Fibroblast of skin of right biceps (primary cell): ENCODE data around the gene NAT14.
A peak's percentile ranks its signal among the peaks of the same experiment; 100 is the strongest.
"Not testable (repeated sequence)": the region's sequence is repeated elsewhere in the genome, so short reads cannot be mapped to it uniquely, and the experiment has no call there.

Experiments
- DNase-seq: peaks from one replicate; pipeline ENCODE4 v3.0.0-alpha.2; 2013

The NAT14 gene

GRCh38 chr19:55487924-55488687, 3.1 kb downstream of the NAT14 start, which contains the start of gene SSC5D:
SSC5D (plus strand) TSS chr19:55488436; CDS start chr19:55488590, 154 bp downstream.
- DNase-seq: peak; percentile 51

GRCh38 chr19:55488986-55489710, 4.2 kb downstream of the NAT14 start:
- DNase-seq: peak; percentile 20

GRCh38 chr19:55489711-55490477, 4.9 kb downstream of the NAT14 start:
- DNase-seq: peak; percentile 25

DNA sequence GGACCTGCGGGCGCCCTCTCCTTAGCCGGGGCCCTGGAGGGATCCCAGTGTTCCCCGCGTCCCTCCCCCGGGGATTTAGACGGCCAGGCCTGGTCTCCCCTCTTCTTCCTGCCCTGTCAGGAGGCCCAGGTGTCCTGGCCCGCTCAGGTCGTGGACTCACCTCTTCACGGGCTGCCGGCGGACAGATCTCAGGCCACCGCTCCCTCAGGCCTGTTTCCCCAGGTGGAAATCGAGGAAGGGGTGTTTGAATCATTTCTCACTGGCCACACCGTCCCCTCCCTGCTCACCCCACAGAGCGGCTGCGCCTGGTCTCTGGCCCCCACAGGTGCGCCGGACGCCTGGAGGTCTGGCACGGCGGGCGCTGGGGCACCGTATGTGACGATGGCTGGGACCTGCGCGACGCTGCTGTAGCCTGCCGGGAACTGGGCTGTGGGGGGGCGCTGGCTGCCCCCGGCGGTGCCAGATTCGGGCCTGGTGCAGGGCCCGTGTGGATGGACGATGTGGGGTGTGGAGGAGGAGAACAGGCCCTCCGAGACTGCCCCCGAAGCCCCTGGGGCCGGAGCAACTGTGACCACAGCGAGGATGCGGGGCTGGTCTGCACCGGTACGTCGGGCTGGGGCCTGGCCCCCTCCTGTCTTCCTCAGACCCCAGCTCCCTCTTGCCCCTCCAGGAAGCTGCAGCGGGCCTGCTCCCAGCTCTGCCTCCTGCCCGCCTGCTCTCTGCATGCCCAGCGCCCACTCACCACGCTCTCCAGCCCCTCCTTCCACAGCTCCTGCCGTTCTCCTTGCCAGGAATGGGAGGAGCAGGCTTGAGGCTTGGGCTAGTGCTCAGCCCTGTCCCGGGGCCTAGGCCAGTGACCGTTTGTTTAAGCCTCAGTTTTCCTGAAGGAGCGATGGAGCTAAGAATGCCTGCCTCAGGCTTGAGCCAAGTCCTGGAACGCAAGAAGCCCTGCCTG, 5.8 kb downstream of the NAT14 start:
- DNase-seq: no peak

DNA sequence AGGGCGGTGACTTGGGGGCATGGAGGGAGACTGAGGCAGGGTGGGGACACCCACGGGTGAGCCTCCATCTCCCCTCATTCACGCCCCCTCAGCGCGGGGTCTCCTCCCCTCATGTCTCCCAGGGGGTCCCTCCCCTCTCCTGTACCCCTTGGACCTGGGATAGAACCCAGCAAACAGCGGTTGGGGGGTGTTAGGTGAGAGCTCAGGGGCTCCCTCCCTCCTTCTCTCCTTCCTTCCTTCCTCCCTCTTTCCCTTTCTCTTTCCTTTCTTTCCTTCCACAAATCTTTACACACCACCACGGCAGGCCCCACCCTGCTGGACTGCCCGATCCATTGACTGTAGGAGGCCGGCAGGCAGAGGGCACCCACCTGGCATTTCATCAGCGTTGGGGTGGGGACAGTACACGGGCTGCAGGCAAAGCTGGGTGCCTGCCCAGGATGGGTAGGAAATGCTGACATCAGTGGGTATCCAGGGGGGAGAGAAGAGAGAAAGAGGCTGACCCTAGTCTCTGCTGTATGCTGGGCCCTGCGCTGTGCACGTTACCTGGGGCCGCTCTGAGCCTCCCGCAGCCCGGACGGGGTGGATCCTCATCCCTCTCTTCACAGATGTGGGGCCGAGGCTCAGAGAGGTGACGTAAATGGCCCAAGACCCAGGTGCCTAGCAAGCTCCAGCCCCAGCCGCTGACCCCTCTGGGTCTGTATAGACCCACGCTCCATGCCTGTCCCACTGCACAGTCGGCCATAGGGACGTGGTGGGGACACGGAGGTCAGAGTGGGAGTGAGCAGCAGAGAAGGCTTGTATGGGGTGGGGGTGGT, 6.8 kb downstream of the NAT14 start:
- no peak for DNase-seq

DNA sequence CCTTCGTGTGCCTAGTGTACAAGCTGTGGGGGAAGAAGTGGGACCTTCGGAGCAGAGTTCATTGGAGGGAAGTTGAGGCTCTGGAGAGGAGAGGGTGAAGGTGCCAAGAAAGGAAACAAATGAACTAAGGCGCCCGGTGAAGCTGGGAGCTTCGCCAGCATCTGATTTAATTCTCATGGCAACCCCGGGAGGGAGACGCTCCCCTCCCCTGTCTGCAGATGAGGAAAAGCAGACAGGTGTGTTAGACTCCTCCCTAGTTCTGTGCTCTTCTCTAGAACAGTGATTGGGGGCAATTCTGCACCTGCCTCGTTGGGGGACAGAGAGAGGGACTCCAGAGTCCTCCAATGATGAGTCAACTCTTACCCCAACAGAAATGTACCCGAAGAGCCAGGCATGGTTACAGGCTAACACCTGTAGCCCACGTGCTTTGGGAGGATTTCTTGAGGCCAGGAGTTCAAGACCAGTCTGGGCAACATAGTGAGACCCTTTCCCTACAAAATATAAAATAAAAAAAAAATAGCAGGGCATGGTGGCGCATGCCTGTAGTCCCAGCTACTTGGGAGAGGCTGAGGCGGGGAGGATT, 7.5 kb downstream of the NAT14 start:
- no peak for DNase-seq

DNA sequence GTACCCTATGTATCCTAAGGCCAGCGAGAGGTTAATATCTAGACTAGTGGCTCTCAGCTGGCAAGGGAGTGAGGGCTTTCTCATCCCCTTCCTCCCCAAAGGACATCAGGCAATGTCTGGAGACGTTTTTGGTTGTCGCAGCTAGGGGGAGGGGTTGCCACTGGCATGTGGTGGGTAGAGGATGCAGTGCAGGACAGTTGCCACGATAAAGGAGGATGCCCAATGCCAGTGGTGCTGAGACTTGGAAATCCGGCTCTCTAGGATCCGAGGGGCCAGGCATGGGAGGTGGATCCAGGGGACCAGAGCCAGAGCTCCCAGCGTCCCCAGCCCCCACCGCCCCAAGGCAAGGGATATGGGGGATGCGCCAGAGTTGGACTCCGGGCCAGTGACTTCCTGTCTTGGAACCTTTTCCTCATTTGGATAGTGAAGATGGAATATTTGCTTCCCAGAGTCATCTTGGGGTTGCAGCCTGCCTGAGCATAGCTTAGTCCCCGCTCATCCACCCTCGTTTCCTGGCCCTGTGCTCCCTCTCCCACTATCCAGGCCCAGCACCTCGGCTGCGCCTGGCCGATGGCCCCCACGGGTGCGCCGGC, 8.2 kb downstream of the NAT14 start:
- DNase-seq: peak; percentile 53

DNA sequence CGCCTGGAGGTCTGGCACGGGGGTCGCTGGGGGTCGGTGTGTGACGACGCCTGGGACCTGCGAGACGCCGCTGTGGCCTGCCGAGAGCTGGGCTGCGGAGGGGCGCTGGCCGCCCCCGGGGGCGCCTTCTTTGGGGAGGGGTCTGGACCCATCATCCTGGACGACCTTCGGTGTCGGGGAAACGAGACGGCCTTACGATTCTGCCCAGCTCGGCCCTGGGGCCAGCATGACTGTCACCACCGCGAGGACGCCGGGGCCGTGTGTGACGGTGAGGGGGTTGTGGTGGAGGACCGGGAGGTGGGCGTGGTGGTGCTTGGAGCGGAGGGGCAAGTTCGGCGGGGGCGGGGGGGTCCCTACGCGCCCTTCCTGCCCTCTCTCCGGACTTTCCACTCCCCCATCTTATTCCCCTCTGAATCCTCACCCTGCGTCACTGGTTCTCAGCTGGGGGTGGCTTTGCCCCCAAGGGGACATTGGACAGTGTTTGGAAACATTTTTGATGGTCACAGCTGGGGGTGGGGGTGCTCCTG, 8.7 kb downstream of the NAT14 start:
- DNase-seq: no peak

GRCh38 chr19:55494172-55494761, 9.3 kb downstream of the NAT14 start:
- DNase-seq: peak; percentile 44

GRCh38 chr19:55495646-55496349, 10.8 kb downstream of the NAT14 start:
- DNase-seq: no peak

DNA sequence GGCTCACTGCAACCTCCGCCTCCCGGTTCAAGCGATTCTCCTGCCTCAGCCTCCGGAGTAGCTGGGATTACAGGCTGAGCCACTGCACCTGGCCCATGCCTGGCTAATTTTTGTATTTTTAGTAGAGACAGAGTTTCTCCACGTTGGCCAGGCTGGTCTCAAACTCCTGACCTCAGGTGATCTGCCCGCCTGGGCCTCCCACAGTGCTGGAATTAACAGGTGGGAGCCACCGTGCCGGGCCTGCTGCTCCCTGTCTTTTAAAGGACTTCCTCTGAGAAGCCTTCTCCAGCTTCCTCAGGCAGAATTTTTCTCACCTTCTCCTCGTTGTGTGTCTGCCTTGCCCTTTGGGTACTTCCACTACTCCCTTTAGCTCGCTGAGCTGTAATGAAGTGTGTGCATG, 11.8 kb downstream of the NAT14 start:
- DNase-seq: not testable (repeated sequence)

GRCh38 chr19:55497763-55498162, 12.8 kb downstream of the NAT14 start:
- no peak for DNase-seq

DNA sequence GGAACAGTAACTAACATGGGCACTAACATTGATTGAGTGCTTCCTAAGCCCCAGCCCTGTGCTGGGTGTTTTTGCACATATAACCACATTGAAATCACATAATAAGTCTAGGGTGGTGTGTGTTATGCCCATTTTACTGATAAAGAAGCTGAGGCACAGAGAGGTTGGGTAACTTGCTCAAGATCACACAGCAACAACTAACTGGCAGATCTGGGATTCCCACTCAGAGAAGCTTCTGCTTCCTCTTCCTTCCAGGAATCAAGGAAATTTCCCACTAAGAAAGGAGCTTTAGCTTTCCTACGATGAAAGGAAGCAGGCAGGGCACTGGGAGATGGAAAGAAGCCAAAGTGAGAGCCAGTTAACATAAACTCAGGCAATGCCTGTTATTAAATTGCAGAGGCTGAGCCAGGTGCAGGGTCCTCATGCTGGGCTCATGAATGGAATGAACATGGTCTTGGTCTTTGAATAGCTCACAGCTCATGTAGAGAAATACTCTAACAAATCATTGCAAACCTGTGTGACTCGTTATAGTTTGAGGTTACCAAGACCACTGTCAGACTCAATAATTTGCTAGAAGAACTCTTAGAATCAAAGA, 13.4 kb downstream of the NAT14 start:
- DNase-seq: no peak

DNA sequence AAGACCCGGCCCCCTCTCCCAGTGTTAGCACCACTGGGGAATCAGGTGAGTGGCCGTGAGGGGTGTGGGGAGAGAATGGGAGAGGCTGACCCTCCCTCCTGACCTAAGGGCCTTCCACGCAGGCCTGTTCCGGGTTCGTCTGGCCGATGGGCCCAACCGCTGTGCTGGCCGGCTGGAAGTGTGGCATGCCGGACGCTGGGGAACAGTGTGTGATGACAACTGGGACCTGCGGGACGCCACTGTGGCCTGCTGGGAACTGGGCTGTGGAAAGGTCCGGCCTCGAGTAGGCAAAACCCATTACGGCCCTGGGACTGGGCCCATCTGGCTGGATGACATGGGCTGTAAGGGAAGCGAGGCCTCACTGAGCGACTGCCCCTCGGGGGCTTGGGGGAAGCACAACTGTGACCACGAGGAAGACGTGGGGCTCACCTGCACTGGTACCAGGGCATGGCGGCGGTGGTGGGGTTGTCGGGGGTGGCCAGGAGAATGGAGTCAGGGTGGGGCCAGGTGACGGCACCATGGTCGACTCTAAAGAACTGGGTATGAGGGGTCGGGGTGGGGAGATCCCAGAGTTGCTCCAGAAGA, 15.5 kb downstream of the NAT14 start:
- no peak for DNase-seq

GRCh38 chr19:55502197-55502952, 17.4 kb downstream of the NAT14 start:
- DNase-seq: no peak

DNA sequence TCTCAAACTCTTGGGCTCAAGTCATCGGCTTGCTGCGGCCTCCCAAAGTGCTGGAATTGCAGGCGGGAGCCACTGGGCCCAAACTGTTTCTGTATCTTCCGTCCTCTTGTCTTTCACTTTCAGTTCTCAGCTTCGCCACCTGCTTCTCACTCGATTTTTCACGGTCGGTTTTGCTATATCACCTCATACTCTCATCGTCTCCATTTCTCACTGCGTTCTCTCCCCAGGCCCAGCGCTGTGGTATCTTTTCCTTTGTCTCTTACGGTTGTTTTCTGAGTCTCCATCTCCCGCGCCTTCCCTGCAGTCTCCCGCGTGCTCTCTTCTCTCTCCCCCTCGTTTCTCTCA, 18.1 kb downstream of the NAT14 start:
- DNase-seq: no peak

GRCh38 chr19:55503502-55504251, 18.7 kb downstream of the NAT14 start:
- peak; percentile 93 for DNase-seq
